ENCODE results near the gene ARCN1. TPM values are rescaled to one million over a fixed set of nuclear protein-coding genes. Genes with fewer than 3 reads are reported as not detected.
"Not testable (repeated sequence)": the region's sequence is repeated elsewhere in the genome, so short reads cannot be mapped to it uniquely, and the experiment has no call there.

The ARCN1 gene
- total and polyA plus RNA-seq, 5 donors, result 69.1 to 138 (median 97.0) TPM

DNA sequence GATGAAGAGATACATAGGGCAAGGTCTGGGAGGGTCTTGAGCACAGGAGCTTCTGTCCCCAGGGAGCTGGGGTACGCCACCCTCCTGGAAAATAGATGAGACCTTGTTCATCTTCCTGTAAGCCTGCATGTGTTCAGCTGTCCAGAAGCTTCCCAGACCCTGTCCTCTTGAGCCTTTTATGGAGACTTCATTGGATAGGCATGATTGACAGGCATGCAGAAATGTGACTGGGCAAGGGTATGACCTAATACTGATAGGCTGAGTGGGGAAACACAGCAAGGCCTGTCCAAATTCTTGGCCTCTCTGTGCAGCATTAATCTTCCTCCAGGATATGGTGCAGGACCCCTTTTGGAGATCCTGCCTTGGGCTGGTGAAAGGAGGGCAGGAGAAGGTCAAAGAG is 15.7 kb downstream of the ARCN1 start:
- Histone ChIP-seq H3K27ac (ENCODE audit: low read length) (no peak overlapping the region), H3K4me1 (ENCODE audit: control insufficient read depth, insufficient read depth, low read length) (no peaks in the 10 kb centered on the region), H3K9me3 (ENCODE audit: control insufficient read depth, low read length) (no peaks in the 10 kb centered on the region), H3K4me3 (ENCODE audit: low read length) (no peak overlapping the region), H3K27me3 (ENCODE audit: control insufficient read depth, insufficient read depth) (no peaks in the 10 kb centered on the region)
- 90% methylated on average over 1 of the region's 1 CpG for WGBS
- DNase-seq, result no peak
- no peak for ATAC-seq
- intact Hi-C loops (cut with DNase I), result no loop called here

DNA sequence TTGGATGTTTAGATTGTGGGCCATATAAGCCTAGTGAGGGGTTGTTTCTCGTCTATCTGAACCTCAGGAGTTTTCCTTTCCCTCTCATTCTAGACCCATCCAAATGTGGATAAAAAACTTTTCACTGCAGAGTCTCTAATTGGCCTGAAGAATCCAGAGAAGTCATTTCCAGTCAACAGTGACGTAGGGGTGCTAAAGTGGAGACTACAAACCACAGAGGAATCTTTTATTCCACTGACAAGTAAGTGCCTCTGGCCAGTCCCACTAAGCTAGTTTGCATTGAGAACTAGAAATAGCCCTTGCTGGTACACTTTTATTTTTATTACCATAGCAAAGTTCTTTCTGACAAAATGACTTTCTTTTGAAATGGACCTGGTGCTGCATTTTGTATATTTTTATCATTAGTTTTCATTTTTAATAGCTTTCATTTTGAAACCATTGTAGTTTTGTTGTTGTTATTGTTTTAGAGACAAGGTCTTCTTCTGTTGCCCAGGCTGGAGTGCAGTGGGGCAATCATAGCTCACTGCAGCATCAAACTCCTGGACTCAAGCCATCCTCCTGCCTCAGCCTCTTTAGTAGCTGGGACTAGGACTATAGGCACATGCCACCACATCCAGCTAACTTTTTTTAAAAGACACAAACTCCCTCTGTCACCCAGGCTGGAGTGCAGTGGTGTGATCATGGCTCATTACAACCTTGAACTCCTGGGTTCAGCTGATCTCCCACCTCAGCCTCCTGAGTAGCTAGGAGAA is 20.6 kb downstream of the ARCN1 start:
- no peak for DNase-seq
- Histone ChIP-seq H3K4me3 (ENCODE audit: low read length) (no peak overlapping the region), H3K27ac (ENCODE audit: low read length) (peak overlapping the region; percentile 34), H3K9me3 (ENCODE audit: control insufficient read depth, low read length) (no peaks in the 10 kb centered on the region), H3K27me3 (ENCODE audit: control insufficient read depth, insufficient read depth) (no peaks in the 10 kb centered on the region), H3K4me1 (ENCODE audit: control insufficient read depth, insufficient read depth, low read length) (no peaks in the 10 kb centered on the region)
- intact Hi-C loops (cut with DNase I), result no loop called here
- peak; percentile 72 to 80 for ATAC-seq
- WGBS, result 62% methylated on average over 2 of the region's 2 CpGs

DNA sequence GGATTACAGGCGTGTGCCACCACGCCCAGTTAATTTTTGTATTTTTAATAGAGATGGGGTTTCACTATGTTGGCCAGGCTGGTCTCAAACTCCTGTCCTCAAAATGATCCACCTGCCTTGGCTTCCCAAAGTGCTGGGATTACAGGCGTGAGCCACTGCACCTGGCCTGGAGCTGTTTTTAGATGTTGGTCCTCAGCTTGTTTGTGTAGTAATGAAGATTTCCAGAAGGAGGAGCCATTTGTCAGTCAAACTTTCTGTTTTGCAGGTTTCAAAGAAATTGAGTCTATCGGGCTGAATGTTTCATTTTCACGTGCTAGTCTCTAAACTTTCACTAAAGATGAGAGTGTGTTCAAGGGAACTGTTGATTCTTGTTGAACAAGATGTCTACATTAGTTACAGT is 22.8 kb downstream of the ARCN1 start:
- H3K27ac ChIP-seq (ENCODE audit: low read length); H3K4me3 ChIP-seq (ENCODE audit: low read length); ATAC-seq; intact Hi-C loops (cut with DNase I); H3K27me3 ChIP-seq (ENCODE audit: control insufficient read depth, insufficient read depth); DNase-seq; H3K9me3 ChIP-seq (ENCODE audit: control insufficient read depth, low read length); H3K4me1 ChIP-seq (ENCODE audit: control insufficient read depth, insufficient read depth, low read length): not testable (repeated sequence)
- whole genome bisulfite sequencing, result 52% methylated on average over 5 of the region's 5 CpGs

DNA sequence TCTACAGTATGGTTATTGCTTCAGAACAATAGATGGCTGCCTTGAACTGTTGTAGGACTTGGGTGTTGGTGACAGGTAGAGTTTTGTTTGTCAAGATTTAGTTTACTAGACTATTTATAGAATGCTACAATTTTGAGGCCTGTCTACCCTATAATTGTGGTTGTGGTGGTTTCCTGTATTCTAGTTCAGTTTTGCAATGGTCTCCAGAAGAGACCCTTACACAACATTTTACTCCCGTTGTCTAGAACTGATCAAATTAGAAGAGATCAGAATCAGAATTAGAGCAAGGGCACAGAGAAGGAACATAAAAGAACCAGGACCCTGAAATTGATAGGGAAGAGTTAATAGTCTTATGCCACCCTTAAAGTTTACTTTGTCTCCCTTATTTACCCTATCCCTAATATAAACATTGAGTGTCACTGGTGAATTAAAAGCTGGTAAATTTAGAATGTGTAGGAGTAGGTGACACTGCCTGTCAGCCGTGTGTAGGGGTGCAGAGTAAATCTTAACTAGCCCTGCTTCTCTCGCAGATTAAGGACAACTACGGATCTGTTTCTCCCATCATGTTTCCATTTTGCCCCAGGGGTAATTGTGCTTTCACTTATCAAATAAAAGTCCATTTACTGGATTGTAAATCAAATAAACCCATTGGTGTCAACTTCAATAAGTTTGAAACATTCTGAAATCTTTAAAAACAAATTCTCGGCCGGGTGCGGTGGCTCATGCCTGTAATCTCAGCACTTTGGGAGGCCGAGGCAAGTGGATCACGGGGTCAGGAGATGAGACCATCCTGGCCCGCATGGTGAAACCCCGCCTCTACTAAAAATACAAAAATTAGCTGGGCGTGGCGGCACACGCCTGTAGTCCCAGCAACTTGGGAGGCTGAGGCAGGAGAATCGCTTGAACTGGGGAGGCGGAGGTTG is 24.3 kb downstream of the ARCN1 start:
- DNase-seq, result no peak
- no peak overlapping the region for H3K27ac ChIP-seq (ENCODE audit: low read length)

DNA sequence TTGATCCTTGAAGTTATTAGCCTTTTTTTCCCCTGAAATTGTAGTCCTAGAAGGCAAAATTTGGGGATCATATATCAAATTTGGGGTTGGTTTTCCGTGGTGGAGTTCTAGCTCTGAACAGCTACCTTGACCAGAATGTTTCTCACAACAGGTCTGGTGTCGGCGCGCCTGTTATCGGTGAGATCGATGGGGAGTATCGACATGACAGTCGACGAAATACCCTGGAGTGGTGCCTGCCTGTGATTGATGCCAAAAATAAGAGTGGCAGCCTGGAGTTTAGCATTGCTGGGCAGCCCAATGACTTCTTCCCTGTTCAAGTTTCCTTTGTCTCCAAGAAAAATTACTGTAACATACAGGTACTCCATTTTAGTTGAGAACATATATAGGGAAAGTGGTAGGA is 25.3 kb downstream of the ARCN1 start:
- intact Hi-C loops (cut with DNase I), result no loop called here

More for the DNA sequence above, 24.3 kb downstream of the ARCN1 start:
- Histone ChIP-seq H3K4me1 (ENCODE audit: control insufficient read depth, insufficient read depth, low read length) (no peaks in the 10 kb centered on the region), H3K27me3 (ENCODE audit: control insufficient read depth, insufficient read depth) (no peaks in the 10 kb centered on the region), H3K4me3 (ENCODE audit: low read length) (no peak overlapping the region), H3K9me3 (ENCODE audit: control insufficient read depth, low read length) (no peaks in the 10 kb centered on the region)
- intact Hi-C loops (cut with DNase I), result no loop called here
- ATAC-seq, result no peak
- WGBS, result 87% methylated on average over 16 of the region's 16 CpGs

DNA sequence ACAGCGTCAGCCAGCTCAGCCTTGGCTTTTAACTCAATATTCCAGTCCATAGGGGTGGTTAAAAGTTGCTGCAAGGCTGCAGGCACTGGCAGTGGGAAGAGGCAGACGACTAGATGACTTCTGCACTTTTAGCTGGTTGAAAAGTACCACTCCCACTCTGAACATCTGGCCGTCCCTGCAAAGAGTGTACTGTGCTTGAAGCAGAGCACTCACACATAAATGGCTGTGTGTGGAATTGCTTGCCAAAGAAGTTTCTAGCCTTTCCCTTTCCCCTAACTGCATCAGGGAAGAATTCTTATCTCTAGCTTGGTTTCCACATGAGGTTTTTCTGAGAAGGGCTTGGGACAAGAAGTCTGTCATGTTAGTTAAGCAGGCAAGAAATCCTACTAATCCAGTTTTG is 30.1 kb downstream of the ARCN1 start:
- Histone ChIP-seq H3K4me3 (ENCODE audit: low read length) (no peak overlapping the region), H3K27ac (ENCODE audit: low read length) (peak overlapping the region; percentile 51), H3K9me3 (ENCODE audit: control insufficient read depth, low read length) (no peaks in the 10 kb centered on the region), H3K27me3 (ENCODE audit: control insufficient read depth, insufficient read depth) (no peaks in the 10 kb centered on the region), H3K4me1 (ENCODE audit: control insufficient read depth, insufficient read depth, low read length) (no peaks in the 10 kb centered on the region)
- peak; percentile 50 to 77 for ATAC-seq
- 46% methylated on average over 3 of the region's 3 CpGs for WGBS
- intact Hi-C loops (cut with DNase I), result no loop called here
- peak; percentile 68 to 83 (median 79) for DNase-seq

More for the DNA sequence above, 25.3 kb downstream of the ARCN1 start:
- no peak overlapping the region for H3K4me3 ChIP-seq (ENCODE audit: low read length)
- H3K27me3 ChIP-seq (ENCODE audit: control insufficient read depth, insufficient read depth), result no peaks in the 10 kb centered on the region
- no peaks in the 10 kb centered on the region for H3K9me3 ChIP-seq (ENCODE audit: control insufficient read depth, low read length)
- H3K4me1 ChIP-seq (ENCODE audit: control insufficient read depth, insufficient read depth, low read length), result no peaks in the 10 kb centered on the region
- WGBS, result 69% methylated on average over 9 of the region's 9 CpGs
- ATAC-seq, result no peak
- DNase-seq, result no peak
- H3K27ac ChIP-seq (ENCODE audit: low read length), result no peak overlapping the region

DNA sequence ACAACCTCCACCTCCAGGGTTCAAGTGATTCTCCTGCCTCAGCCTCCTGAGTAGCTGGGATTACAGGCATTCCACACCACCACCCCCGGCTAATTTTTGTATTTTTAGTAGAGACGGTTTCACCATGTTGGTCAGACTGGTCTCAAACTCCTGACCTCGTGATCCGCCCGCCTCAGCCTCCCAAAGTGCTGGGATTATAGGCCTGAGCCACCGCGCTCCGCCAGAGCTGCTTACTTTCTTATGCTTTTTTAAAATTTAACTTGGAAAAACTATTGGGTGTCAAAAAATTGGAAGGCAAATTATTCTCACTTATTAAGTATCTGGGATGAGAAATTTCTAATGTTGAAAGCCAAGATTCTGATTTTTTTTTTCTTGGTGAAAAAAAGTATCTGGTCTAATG is 31.5 kb downstream of the ARCN1 start:
- not testable (repeated sequence) for ATAC-seq

DNA sequence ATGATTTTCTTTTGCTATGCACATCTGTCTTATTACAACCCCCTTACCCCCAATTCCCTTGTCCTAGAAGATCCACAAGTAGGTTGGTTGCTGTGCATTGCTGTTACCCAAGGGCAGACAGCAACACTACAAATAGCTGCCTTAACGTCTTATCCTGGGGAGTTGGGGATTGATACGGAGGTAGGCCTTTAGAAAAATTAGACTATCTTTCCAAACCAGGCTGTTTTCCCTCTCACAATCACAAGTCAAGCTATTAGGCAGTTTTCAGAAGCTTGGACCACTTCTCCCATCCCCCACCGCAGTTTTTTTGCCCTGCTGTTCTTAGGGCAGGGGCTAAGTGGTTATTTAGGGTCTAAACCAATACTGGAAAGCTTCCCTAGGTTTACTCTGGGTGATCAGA is 32.4 kb downstream of the ARCN1 start:
- Histone ChIP-seq H3K4me3 (ENCODE audit: low read length) (no peak overlapping the region), H3K4me1 (ENCODE audit: control insufficient read depth, insufficient read depth, low read length) (no peaks in the 10 kb centered on the region), H3K9me3 (ENCODE audit: control insufficient read depth, low read length) (no peaks in the 10 kb centered on the region), H3K27me3 (ENCODE audit: control insufficient read depth, insufficient read depth) (no peaks in the 10 kb centered on the region), H3K27ac (ENCODE audit: low read length) (peak overlapping the region; percentile 57)
- no peak for ATAC-seq
- no peak for DNase-seq
- intact Hi-C loops (cut with DNase I), result no loop called here
- WGBS, result 53% methylated on average over 3 of the region's 3 CpGs

More for the DNA sequence above, 31.5 kb downstream of the ARCN1 start:
- H3K9me3 ChIP-seq (ENCODE audit: control insufficient read depth, low read length); H3K27me3 ChIP-seq (ENCODE audit: control insufficient read depth, insufficient read depth); H3K4me3 ChIP-seq (ENCODE audit: low read length); H3K4me1 ChIP-seq (ENCODE audit: control insufficient read depth, insufficient read depth, low read length); intact Hi-C loops (cut with DNase I): not testable (repeated sequence)
- H3K27ac ChIP-seq (ENCODE audit: low read length), result peak overlapping the region; percentile 43
- peak in 1 of 3 donors; percentile 67 for DNase-seq
- 65% methylated on average over 8 of the region's 8 CpGs for WGBS

DNA sequence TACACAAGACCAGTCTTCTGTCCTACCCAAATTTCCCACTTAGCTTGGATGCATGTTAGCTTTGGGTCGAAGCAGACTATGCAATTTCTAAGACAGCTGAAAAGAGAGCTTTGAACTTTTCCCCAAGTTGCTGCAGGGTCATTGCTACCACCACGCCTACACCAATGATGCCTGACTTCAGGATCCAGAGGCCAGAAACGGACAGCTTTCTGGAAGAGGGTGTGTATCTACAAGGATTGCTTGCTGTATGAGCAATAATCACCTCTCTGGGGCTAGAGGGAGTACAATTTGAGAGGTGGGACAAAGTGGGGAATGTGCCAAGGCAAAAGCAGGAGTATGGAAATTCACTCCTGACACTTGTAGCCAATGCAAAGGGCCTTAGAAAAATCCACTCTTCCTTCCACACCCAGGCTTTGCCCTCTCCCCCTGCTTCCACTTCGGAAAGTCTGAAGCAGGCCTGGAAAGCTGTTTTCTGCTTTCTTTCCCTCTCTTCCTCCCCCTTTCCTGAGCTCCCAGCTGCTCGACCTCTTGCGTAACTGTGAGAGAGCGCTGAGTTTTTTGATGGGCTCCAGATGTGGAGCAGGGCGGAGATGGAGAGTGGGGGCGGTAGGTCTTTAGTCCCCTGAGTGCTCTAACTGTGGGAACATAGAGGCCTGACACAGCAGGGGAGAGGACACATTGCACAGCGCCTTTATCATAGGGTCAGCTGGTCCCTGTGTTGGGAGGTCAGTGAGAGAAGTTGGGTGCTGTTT is 33.1 kb downstream of the ARCN1 start:
- intact Hi-C loops (cut with DNase I), result loop anchor here in 2 of 4 donors (5.0 kb wide), 1 partner anchor 52 kb away; no protein-coding TSS in a partner anchor

DNA sequence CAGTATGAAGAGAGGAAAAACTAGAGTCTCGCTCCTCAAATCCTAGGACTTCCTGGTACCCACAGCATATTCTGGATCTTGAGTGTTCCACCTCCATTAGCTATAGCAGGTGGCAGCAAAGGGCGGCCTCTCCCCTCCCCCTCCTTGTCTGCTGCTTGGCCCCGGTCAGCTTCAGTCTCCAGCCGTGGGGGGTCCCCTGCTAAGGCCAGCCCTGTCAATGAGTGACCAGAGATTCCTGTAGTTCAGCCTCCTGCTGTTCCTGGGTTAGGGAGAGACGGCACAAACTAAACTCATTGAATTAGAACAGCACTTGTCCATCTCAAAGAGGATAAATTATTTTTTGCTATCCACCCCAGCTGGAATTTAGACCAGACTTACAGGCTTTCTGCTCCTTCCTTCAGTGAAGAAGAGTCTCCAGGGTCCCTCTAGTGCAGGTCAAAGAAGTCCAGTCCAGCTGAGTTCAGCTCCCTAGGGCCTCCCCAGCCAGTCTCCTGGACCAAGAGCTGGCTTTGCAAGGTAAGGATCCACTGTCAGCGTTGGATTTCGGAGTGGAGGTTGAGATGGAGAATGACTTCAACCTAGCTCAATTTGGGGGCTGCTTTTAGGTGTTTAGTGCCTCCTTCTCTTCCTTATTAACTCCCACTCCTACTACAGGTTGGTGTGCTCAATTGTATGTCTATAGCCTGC is 34.1 kb downstream of the ARCN1 start:
- 57% methylated on average over 7 of the region's 7 CpGs for WGBS
- ATAC-seq, result no peak
- Histone ChIP-seq H3K9me3 (ENCODE audit: control insufficient read depth, low read length) (no peaks in the 10 kb centered on the region), H3K27ac (ENCODE audit: low read length) (peak overlapping the region; percentile 60), H3K27me3 (ENCODE audit: control insufficient read depth, insufficient read depth) (no peaks in the 10 kb centered on the region), H3K4me3 (ENCODE audit: low read length) (no peak overlapping the region), H3K4me1 (ENCODE audit: control insufficient read depth, insufficient read depth, low read length) (no peaks in the 10 kb centered on the region)
- peak in 2 of 3 donors; percentile 48 to 75 for DNase-seq
- intact Hi-C loops (cut with DNase I), result loop anchor here in 2 of 4 donors (5.0 kb wide), 1 partner anchor 51 kb away; no protein-coding TSS in a partner anchor

More for the DNA sequence above, 33.1 kb downstream of the ARCN1 start:
- Histone ChIP-seq H3K27ac (ENCODE audit: low read length) (peak overlapping the region; percentile 55), H3K4me1 (ENCODE audit: control insufficient read depth, insufficient read depth, low read length) (no peaks in the 10 kb centered on the region), H3K4me3 (ENCODE audit: low read length) (no peak overlapping the region), H3K27me3 (ENCODE audit: control insufficient read depth, insufficient read depth) (no peaks in the 10 kb centered on the region), H3K9me3 (ENCODE audit: control insufficient read depth, low read length) (no peaks in the 10 kb centered on the region)
- ATAC-seq (peak; percentile 47 to 74), DNase-seq (peak; percentile 86 to 92 (median 89))
- WGBS, result 37% methylated on average over 10 of the region's 10 CpGs

All from right cardiac atrium (tissue), 5 donors.